Measurements from ENCODE around the gene FOXP3. TPM values are rescaled to one million over a fixed set of nuclear protein-coding genes. Genes with fewer than 3 reads are reported as not detected.

FOXP3 gene
- total RNA-seq, 1 donor from 2014 or later: not detected

GRCh38 chrX:49233176-49233575 is 31.3 kb downstream of the FOXP3 start, which contains the start of gene CACNA1F:
Gene CACNA1F, minus strand, starts transcription at chrX:49233340. Its CDS starts 31 bp downstream, at chrX:49233309.
- Mint-ChIP-seq H3K4me3 (no peak within 1 kb of the TSS), H3K27ac (no peak within 1 kb of the TSS), H3K4me1 (peaks cover 7% of the 10 kb centered on the region), H3K27me3 (ENCODE audit: insufficient read depth, low read depth) (peaks cover 8% of the 10 kb centered on the region), H3K36me3 (no peaks in the 10 kb centered on the region), H3K9me3 (peaks cover 16% of the 10 kb centered on the region)
- Histone ChIP-seq H4K20me1 (ENCODE audit: low read depth) (no peaks in the 10 kb centered on the region), H2AFZ (replicated peaks) (no peak within 1 kb of the TSS), H3K27me3 (no peaks in the 10 kb centered on the region), H3K27ac (no peak within 1 kb of the TSS), H3K36me3 (no peaks in the 10 kb centered on the region), H3K4me3 (no peak within 1 kb of the TSS), H3F3A (ENCODE audit: low read depth) (no peaks in the 10 kb centered on the region), H3K9ac (no peak within 1 kb of the TSS), H3K79me2 (ENCODE audit: low read depth) (peaks cover 6% of the 10 kb centered on the region), H3K9me3 (ENCODE audit: low read depth) (no peaks in the 10 kb centered on the region), H3K4me2 (no peak within 1 kb of the TSS), H3K4me1 (peaks cover 3% of the 10 kb centered on the region)
- DNase-seq (ENCODE audit: low spot score): no peak
- TF ChIP-seq CTCF (IDR thresholded peaks at IDR 0.05) (no peak), EZH2 (IDR thresholded peaks at IDR 0.05) (no peak), EZH2phosphoT487 (IDR thresholded peaks at IDR 0.05) (no peak)

GRCh38 chrX:49232525-49232924 is 32.0 kb downstream of the FOXP3 start:
- TF ChIP-seq CTCF (IDR thresholded peaks at IDR 0.05): no peak
- TF ChIP-seq EZH2phosphoT487 (IDR thresholded peaks at IDR 0.05): no peak
- TF ChIP-seq EZH2 (IDR thresholded peaks at IDR 0.05): no peak
- H3K4me3 Mint-ChIP-seq: no peak overlapping the region
- peaks cover 8% of the 10 kb centered on the region for H3K27me3 Mint-ChIP-seq (ENCODE audit: insufficient read depth, low read depth)
- Histone ChIP-seq H3K4me3 (no peak overlapping the region), H3K4me2 (no peak overlapping the region), H3K27me3 (no peaks in the 10 kb centered on the region), H3K27ac (no peak overlapping the region), H3K4me1 (peaks cover 3% of the 10 kb centered on the region), H3F3A (ENCODE audit: low read depth) (no peaks in the 10 kb centered on the region), H3K36me3 (no peaks in the 10 kb centered on the region), H4K20me1 (ENCODE audit: low read depth) (no peaks in the 10 kb centered on the region), H3K79me2 (ENCODE audit: low read depth) (peaks cover 6% of the 10 kb centered on the region), H3K9me3 (ENCODE audit: low read depth) (no peaks in the 10 kb centered on the region), H2AFZ (replicated peaks) (no peak overlapping the region), H3K9ac (no peak overlapping the region)
- H3K9me3 Mint-ChIP-seq: peaks cover 18% of the 10 kb centered on the region
- DNase-seq (ENCODE audit: low spot score): no peak
- H3K36me3 Mint-ChIP-seq: no peaks in the 10 kb centered on the region
- no peak overlapping the region for H3K27ac Mint-ChIP-seq
- H3K4me1 Mint-ChIP-seq: peaks cover 7% of the 10 kb centered on the region

- TF ChIP-seq EZH2 (IDR thresholded peaks at IDR 0.05) (no peak), CTCF (IDR thresholded peaks at IDR 0.05) (no peak), EZH2phosphoT487 (IDR thresholded peaks at IDR 0.05) (no peak)
- H3K79me2 ChIP-seq (ENCODE audit: low read depth): peaks cover 6% of the 10 kb centered on the region
- peak overlapping the region; percentile 76 for H3K4me2 ChIP-seq
- H3K4me1 ChIP-seq: peaks cover 3% of the 10 kb centered on the region
- no peak for DNase-seq (ENCODE audit: low spot score)
- no peaks in the 10 kb centered on the region for H3K36me3 Mint-ChIP-seq
- H4K20me1 ChIP-seq (ENCODE audit: low read depth): no peaks in the 10 kb centered on the region
- no peaks in the 10 kb centered on the region for H3K27me3 ChIP-seq
- no peak overlapping the region for H3K27ac ChIP-seq
- peaks cover 4% of the 10 kb centered on the region for H3K4me1 Mint-ChIP-seq
- no peak overlapping the region for H3K27ac Mint-ChIP-seq
- no peak overlapping the region for H3K4me3 Mint-ChIP-seq
- H2AFZ ChIP-seq (replicated peaks): no peak overlapping the region
- no peak overlapping the region for H3K4me3 ChIP-seq
- H3K27me3 Mint-ChIP-seq (ENCODE audit: insufficient read depth, low read depth): peaks cover 8% of the 10 kb centered on the region
- H3K9me3 ChIP-seq (ENCODE audit: low read depth): no peaks in the 10 kb centered on the region
- H3K36me3 ChIP-seq: no peaks in the 10 kb centered on the region
- H3F3A ChIP-seq (ENCODE audit: low read depth): no peaks in the 10 kb centered on the region
- H3K9me3 Mint-ChIP-seq: peaks cover 17% of the 10 kb centered on the region
- no peak overlapping the region for H3K9ac ChIP-seq
These were observed 33.0 kb downstream of the FOXP3 start for GRCh38 chrX:49231333-49232000.

Measured in neural progenitor cell (in vitro differentiated cells).